Measurements from ENCODE around the gene TNFRSF12A. TPM values are rescaled to one million over a fixed set of nuclear protein-coding genes. Genes with fewer than 3 reads are reported as not detected.

The TNFRSF12A gene
- total and polyA plus RNA-seq, 2 of the 8 experiments (the other 6 are each of a cell fraction or from before 2014, with no cell fraction given), result 81.0 to 82.5 TPM

DNA sequence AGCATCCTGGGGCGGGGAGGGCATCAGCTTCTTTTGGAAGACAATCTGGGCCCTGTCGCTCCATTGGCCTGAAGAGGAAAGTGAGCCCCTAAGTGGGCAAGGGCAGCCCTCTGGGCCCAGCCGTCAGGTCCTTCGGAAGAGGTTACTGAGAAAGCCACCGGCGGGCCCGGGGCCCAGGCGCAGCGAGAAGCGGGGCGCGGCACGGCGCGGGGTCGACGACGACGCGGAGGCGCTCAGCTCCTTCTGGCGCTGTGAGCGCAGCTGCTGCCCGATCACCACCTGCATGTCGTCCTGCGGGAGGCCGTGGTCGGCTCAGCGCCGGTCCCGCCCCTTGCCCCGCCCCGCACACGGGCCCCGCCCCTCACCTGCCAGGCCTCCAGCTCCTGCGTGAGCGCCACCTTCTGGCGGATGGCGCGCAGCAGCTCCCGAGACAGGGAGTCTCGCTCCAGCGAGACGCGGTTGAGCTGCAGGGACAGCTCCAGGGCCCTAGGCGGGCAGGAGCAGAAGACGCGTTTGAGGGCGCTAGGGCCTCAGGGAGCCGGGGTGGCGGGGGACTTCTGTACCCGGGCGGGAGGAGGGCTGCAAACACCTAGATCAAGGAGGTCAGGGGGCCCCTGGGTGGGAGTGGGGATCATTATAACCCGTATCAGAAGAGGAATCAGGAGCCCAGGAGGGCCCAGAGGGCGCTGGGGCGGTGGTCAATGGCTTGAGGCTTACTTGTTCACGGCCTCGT is 8.0 kb downstream of the TNFRSF12A start (continued):
- TF ChIP-seq, protein P1, sequence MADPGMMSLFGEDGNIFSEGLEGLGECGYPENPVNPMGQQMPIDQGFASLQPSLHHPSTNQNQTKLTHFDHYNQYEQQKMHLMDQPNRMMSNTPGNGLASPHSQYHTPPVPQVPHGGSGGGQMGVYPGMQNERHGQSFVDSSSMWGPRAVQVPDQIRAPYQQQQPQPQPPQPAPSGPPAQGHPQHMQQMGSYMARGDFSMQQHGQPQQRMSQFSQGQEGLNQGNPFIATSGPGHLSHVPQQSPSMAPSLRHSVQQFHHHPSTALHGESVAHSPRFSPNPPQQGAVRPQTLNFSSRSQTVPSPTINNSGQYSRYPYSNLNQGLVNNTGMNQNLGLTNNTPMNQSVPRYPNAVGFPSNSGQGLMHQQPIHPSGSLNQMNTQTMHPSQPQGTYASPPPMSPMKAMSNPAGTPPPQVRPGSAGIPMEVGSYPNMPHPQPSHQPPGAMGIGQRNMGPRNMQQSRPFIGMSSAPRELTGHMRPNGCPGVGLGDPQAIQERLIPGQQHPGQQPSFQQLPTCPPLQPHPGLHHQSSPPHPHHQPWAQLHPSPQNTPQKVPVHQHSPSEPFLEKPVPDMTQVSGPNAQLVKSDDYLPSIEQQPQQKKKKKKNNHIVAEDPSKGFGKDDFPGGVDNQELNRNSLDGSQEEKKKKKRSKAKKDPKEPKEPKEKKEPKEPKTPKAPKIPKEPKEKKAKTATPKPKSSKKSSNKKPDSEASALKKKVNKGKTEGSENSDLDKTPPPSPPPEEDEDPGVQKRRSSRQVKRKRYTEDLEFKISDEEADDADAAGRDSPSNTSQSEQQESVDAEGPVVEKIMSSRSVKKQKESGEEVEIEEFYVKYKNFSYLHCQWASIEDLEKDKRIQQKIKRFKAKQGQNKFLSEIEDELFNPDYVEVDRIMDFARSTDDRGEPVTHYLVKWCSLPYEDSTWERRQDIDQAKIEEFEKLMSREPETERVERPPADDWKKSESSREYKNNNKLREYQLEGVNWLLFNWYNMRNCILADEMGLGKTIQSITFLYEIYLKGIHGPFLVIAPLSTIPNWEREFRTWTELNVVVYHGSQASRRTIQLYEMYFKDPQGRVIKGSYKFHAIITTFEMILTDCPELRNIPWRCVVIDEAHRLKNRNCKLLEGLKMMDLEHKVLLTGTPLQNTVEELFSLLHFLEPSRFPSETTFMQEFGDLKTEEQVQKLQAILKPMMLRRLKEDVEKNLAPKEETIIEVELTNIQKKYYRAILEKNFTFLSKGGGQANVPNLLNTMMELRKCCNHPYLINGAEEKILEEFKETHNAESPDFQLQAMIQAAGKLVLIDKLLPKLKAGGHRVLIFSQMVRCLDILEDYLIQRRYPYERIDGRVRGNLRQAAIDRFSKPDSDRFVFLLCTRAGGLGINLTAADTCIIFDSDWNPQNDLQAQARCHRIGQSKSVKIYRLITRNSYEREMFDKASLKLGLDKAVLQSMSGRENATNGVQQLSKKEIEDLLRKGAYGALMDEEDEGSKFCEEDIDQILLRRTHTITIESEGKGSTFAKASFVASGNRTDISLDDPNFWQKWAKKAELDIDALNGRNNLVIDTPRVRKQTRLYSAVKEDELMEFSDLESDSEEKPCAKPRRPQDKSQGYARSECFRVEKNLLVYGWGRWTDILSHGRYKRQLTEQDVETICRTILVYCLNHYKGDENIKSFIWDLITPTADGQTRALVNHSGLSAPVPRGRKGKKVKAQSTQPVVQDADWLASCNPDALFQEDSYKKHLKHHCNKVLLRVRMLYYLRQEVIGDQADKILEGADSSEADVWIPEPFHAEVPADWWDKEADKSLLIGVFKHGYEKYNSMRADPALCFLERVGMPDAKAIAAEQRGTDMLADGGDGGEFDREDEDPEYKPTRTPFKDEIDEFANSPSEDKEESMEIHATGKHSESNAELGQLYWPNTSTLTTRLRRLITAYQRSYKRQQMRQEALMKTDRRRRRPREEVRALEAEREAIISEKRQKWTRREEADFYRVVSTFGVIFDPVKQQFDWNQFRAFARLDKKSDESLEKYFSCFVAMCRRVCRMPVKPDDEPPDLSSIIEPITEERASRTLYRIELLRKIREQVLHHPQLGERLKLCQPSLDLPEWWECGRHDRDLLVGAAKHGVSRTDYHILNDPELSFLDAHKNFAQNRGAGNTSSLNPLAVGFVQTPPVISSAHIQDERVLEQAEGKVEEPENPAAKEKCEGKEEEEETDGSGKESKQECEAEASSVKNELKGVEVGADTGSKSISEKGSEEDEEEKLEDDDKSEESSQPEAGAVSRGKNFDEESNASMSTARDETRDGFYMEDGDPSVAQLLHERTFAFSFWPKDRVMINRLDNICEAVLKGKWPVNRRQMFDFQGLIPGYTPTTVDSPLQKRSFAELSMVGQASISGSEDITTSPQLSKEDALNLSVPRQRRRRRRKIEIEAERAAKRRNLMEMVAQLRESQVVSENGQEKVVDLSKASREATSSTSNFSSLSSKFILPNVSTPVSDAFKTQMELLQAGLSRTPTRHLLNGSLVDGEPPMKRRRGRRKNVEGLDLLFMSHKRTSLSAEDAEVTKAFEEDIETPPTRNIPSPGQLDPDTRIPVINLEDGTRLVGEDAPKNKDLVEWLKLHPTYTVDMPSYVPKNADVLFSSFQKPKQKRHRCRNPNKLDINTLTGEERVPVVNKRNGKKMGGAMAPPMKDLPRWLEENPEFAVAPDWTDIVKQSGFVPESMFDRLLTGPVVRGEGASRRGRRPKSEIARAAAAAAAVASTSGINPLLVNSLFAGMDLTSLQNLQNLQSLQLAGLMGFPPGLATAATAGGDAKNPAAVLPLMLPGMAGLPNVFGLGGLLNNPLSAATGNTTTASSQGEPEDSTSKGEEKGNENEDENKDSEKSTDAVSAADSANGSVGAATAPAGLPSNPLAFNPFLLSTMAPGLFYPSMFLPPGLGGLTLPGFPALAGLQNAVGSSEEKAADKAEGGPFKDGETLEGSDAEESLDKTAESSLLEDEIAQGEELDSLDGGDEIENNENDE (IDR thresholded peaks at IDR 0.05; ENCODE audit: insufficient replicate concordance, low read length), result no peak
- TF ChIP-seq RXRA (IDR thresholded peaks at IDR 0.05; ENCODE audit: insufficient read depth, low read depth, low read length) (no peak), KDM4A (IDR thresholded peaks at IDR 0.05; ENCODE audit: low read depth, low read length, severe bottlenecking) (no peak), RFX5 (IDR thresholded peaks at IDR 0.05; ENCODE audit: borderline replicate concordance, low read depth, low read length) (no peak), TEAD4 (IDR thresholded peaks at IDR 0.05; ENCODE audit: low read depth, low read length) (no peak), KDM1A (IDR thresholded peaks at IDR 0.05; ENCODE audit: borderline replicate concordance, low read length) (no peak)
- TF ChIP-seq, protein P2, sequence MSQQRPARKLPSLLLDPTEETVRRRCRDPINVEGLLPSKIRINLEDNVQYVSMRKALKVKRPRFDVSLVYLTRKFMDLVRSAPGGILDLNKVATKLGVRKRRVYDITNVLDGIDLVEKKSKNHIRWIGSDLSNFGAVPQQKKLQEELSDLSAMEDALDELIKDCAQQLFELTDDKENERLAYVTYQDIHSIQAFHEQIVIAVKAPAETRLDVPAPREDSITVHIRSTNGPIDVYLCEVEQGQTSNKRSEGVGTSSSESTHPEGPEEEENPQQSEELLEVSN (IDR thresholded peaks at IDR 0.05), result no peak
